Activated T-helper 1 cell treated with Interleukin-2 at 50 U/mL for 16 hours (primary cell): Measurements from ENCODE around the gene WDFY2.

Experiments used
- DNase-seq: peaks from one replicate; pipeline ENCODE4 v3.0.0-alpha.2; 2020; ENCODE audit warnings: low read depth

WDFY2 gene

DNA sequence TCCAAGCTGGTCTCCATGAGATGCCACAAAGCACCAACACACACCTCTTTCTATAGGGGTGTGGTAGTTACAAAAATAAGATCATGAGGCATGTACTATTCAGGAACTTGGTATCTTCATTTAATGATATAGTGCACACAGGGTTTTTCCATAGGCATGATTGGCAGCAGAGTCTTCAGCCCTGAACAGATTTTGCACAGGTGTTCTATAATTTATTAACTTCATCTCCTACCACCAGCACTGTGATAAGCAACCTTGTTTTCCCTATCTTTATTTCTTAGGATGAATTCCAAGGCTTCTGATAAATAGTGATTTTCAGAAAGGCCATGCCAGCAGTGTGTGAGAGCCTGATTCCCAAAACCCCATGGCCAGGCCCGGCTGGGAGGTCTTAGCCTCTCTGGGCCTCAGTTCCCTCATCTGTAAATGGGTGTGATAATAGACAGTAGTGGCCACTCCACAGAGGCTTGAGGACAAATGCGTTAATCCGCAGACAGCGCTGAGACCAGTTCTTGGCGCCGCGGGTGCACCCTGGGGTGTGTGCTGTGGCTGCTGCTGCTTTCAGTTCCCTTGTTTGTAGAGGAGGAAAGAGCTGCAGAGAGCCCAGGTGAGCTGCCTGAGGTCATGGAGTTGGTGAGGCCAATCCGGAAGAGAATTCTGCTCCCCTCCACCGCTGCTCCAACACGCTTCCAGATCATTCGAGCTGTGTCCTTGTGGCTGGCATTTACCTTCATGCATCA is 186.6 kb downstream of the WDFY2 start:
- DNase-seq = no peak

DNA sequence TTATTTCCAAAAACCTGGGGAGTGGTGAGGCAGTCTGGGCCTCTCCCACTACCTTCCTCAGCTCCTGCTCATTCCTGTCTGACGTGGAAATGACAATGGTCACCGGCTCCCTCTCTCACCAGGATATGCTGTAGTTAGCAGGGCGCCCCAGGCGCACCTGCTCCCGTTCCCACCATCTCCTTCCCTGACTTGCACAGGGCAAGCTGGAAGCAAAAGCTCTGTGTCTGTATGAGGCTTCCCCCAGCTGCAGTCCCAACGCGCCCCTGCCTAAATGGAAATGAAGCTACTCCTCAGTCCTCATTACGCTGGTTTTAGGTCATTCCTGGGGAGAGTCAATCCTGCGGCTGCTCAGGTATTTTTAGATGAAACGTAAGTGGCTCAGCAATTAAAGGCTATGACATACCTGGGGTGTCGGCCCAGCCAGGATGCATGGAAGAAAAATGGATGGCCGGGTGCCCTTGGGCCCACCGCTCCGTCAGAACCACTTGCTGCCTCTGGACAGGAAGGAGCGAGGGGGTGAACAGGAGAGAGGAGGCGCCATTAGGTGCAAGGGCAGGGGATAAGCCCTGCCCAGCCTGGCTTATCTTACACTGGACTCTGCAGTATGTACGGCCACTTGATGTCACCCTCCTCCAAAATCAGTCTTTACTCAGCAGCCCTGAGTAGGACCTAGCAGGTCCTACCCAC is 187.3 kb downstream of the WDFY2 start:
- no peak for DNase-seq

DNA sequence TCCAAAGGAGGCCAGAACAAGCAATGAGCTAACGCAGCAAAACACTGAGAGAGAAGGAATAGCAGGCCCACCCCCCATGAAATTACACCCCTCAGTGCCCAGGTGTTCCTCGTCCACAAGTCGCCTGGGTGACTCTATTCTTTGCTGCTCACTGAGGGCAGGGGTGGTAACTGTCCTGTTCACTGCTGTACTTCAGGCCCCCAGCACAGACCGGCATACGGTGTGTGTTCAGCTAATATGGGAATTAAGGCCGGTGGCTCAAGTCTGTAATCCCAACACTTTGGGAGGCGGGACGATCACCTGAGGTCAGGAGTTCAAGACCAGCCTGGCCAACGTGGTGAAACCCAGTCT is 187.8 kb downstream of the WDFY2 start:
- DNase-seq = no peak

DNA sequence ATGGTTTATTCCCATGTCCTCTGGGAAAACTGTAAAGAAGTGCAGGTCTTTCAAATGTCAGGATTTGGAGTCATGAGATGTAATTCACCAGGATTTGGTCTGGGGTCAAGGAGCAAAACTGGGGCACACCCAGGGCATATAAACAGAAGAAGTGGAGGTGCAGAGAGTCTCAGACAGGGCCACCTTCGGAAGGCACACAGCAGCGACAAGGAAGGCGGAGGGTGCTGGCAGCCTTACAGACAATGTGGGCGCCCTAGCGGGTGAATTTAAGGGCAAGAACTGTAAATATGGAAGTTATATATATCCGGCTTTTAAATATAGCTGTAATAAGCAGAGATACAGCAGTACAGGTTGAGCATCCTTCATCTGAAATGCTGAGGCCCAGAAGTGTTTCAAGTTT is 188.5 kb downstream of the WDFY2 start:
- no peak for DNase-seq

DNA sequence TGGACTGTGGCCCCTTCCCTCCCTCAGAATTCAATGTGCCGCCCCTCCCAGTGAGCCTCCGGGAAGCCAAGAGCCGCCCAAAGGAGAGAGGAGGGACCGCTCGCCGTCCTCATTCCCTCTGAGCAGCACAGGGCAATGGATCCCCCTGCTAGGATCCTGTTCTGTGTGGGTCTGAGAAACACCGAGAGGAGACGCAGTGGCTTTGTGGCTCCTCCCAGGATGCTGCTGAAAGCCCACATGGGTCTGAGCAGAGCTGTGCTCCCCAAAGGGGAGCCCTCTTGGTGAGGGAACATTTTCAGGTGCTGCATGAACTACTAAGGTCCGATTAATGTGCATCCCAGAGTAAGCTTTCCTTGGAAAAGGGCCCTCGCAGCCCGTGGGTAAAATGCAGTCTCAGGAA is 189.3 kb downstream of the WDFY2 start:
- no peak for DNase-seq

DNA sequence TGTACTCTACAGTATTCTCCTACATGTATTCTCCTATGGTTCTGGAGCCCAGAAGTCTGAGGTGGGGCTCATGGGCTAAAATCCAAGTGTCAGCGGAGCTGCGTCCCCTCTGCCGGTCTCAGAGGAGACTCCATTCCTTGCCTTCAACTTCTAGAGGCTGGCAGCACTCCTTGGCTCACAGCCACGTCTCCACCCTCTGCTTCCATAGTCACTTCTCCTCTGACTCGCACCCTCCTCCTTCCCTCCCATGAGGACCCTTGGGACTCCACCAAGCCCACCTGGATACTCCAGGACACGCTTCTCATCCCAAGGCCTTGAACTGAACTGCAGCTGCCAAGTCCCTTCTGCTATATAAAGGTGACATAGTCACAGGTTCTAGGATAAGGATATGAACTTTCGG is 191.9 kb downstream of the WDFY2 start:
- no peak for DNase-seq

DNA sequence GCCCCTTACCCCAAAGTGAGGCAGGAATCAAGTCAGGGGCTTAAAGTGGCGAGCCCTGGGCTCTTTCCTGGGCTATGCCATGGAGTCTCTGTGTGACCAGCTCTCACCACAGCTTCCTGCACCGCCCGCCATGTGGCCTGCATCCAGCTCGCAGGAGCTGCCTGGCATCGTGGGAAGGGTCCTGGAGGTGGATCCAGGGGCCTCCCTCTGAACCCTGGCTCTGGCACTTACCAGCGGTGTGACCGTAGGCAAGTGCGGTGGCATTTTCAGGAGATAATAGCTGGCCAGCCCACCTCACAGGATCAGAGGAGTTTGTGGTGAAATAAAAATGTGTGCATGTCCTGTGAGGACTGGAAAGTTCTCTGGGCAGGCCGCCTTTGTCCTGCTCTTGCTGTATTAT is 193.7 kb downstream of the WDFY2 start:
- DNase-seq = no peak

DNA sequence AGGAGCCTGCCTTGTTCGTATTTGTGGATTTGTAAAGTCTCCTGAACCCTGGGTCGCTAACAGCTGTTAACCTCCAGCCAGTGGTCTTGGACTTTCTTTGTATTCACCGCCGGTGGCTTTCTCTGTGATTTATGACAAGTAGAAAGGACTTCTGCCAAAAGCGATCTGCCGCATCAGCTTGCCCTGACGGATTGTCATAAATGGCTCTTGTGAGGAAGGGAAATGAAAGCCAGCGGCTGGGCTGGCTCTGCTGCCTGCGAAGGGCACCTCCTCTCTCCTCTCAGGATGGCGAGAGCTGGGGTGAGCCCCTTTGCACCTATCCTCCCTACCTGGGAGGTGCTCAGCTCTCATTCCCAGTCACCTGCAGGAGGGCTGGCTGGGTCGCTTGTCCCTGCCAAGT is 194.1 kb downstream of the WDFY2 start:
- DNase-seq = no peak

DNA sequence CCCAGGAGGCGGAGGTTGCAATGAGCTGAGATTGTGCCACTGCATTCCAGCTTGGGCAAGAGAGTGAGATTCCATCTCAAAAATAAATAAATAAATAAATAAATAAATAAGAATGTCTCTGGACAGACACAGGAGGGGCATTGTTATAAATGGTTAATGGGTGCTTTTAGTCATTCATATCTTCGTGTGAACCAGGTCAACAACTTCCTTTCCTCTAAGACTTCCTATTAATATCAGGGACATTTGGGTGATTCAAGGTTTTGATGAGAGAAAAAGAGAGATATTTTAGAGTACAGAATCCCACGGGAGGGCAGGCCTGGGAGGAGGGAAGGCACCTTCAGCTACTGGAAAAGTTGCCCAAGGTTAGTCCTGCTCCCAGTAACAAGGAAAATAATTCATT is 195.8 kb downstream of the WDFY2 start:
- no peak for DNase-seq

DNA sequence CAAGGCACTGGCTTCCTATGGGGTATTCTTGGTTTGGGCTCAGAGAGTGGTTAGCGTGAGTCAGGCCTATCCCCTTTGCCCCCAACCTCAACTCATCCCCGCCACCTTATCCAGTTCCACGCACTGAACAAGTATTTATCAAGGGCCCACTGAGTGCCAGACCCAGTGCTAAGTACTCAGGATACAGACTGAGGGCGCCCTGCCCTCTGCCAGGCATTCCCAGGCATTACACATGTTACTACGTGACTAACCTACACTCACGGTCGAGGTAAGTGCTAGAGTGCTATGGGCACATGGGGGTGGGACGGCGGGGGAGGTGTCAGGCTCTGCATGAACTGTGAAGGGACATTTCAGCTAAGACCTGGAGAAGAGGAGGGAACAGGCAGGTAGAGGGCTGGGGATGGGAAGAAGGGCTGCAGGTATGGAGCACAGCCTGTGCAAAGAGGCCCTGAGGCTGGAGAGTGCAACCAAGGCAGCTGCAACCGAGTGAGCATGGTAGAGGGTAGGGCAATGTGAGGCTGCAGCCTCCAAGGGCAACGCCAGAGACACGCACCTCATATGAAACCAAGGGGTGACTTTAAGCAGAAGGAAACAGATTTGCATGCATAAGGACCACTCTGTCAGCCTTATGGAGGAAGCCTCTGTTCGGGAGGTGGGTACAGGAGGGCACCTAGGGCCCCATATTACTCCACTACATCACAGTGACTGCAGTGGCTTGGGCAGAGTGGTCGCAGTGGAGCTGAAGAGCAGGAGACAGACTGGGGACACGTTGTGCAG is 197.2 kb downstream of the WDFY2 start:
- no peak for DNase-seq

DNA sequence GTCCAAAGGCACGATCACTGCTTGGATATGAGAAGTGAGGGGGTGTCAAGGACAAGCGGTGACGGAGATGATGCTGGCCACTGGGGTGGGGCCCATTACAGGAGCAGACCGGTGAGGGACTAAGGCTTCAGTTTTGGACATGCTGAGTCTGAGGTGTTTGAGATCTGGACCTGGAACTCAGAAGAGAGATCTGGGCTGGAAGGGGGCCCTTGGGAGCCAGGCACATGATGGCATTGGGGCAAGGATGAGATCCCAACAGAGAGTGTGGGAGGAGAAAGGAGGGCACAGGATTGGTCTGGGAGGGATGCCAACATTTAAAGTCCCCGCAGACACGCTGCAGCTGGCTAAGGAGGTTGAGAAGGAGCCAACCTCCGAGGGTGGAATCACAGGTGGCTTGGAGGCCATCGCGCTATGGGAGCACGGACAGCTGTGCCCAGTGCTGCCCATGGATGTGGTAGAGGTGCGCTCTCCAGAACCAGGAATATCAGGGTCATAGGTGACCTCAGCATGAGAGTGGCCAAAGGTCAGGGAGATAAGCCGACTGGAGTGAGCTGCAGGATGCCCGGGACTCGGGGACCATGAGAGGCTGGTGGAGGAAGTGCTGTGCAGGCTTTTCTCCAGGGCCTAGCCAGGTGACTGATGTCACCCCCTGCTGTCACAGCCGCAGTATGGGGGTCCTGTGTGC is 197.9 kb downstream of the WDFY2 start:
- DNase-seq = no peak

DNA sequence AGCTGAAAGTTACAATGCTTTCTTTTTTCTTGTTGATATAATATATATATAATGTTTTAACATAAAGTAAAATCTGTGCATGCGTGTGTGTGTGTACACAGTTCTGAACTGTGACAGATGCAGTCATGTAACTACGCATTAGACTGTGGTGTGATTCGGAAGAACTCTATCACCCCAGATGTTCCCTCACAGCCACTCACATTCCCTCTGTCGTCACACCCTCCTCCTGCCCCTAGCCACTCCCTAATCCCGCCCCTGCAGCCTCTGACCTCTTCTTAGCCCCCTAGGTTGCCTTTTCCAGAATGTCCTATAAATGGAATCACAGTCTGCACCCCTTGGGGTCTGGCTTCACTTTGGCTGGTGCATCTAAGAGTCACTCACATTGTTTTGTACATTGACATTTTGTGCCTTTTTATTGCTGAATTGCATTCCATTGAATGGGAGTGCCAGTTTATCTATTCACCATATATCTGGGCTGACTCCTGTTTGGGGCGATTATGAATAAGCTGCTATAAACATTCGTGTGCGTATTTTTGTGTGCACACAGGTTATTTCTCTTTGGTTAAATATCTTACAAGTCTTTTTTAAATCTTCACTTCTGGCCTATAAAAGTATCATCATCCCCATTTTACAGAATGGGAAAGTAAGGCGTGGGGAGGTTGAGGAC is 199.3 kb downstream of the WDFY2 start:
- DNase-seq = no peak

DNA sequence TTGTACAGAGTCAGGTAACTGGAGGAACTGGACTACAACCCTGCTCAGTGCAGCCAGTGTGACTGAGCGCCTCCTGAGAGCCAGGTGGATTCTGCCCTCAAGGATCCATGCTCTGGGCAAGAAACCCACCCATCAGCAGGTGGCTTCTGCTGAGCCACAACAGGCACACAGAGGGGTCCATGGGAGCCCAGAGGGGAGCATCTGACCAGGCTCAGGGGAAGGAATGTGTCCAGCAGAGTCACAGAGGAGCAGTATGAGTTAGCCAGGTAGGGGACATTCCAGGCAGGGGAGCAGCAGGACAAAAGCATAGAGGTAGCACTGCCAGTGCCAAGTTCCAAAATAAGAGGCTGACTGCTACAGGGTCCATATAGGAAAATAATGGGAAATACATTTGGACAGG is 199.8 kb downstream of the WDFY2 start:
- no peak for DNase-seq

DNA sequence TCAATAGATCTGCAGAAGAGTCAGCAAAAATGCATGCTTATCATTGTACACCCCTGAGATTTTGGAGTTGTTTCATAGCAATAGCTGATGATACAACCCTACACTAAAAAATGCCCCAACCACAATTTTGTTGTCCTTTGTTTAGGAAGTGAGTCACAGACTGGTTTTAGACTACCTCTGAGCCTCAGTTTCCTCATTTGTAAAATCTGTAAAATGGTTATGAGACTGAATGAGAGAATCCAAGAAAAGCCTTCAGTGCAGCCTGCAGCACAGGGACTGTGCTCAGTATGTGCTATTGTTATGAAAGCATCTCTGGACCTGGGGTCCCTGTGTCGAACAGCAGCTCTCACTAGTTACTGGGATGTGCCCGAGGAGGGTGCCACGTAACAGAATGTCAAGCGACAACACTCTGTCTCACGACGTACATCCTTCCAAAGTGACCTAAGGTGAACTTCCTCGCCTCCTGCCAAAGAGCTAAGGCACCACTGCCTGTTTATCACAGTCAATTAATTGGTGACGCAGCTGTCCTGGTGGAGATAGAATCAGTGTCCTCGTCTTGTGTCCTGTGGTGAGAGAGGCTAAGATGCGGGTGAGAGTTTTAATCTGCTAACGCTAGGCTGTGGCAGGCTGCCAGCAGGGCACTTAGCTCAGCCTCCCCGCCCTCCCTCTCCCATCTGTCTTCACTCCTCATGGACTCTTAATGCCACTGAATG is 201.6 kb downstream of the WDFY2 start:
- DNase-seq = no peak

DNA sequence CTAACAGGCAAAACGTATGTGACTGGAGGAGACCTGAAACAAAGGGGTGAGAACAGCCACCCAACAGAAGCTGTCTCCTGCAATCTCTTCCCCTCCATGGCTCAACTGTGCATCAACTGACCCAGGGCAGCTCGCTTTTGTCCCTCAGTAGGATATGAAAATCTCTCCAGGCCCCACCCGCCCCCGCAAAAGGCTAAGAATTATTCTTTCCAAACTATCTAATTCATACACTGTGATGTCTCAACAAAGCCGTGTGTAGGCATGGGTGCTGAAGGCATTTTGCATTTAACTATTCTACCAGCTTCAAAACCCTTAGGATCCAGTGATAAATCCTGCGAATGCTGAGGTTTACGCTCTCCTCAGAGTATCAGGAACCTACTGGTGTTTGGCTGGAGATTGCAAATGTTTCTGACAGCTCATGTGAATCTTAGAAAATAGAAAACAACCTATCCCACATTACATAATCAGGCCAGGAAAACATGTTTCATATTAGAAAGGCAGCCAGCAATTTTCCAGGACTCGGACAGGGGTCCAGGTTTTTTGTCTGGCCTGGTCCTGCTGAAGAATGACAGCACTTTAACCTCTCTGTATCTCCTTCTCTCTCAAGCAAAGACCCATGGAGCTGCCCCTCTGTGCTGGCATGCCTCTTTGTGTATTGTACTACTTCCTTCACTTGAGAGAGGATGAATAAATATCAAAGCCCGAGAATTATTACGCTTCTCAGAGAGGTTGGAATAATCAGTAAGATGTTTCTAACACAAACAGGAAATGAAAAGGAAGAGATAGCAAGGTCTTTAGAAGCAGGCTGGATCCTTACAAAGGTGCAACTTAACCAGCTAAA is 202.4 kb downstream of the WDFY2 start:
- DNase-seq = no peak

DNA sequence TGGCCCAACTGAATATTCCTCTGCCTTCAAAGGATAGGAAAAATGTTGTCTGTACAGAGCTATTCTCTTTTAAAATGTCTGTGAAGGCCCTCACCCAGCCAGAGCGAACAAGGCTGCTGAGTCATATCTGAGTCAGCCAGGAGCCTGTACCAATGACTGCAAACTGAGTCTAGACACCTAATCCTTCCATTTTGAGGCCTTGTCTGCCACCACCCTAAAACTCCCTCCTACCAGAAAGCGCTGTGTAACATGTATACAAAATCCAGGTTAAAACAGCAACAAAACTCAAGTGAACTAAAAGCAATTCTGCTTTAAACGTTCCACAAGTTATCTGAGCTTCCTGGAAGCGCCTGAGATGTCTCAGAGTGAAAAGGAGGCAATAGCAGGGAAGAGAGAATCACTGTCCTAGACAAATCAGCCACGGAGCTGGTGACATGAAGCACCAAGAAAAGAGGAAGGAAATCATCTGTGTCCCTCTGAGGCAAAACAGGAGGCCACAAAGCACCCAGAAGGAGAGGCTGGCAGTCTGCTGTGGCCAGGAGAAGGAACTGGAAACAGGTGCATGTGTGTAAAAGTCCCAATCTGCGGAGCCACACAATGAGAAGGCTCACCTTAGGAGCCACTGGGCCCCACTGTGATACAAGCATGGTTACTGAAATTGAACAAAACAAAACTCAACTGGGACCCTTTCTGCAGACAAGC is 209.5 kb downstream of the WDFY2 start:
- no peak for DNase-seq

DNA sequence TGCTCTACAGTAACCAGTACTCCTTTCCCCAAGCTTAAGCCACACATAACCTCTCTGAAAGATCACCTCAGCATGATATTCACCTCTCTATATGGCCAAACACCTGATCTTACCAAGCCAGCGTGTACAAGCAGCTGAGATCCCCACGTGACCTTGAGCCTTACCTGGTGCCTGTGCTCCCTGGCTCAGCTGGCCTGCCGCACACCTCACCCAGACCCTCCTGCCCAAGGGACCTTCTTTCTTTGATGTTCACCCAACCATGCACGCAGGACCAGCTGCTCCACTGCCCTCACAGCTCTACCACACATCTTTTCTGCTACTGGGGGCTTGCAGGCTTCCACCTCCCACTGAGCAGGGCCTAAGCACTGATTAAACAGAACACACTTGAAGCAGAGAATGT is 210.7 kb downstream of the WDFY2 start:
- no peak for DNase-seq

DNA sequence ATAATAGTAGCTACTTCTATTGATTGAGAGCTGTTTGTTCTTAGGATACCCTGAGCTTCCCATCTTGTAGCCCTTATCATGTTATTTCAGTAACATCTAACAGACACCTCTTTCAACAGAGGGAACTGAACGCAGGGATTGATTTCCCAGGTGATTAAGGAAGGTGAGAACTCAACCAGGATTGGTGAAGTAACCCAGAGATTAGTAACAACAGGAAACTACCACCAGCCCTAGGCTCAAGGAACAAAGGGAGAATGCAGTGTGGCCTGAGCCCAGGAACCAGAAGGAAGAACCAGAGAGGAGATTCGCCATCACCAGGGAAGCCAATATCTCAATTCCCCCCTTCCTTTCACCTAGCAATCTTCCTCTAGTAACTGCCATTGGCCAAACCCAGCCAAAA is 211.2 kb downstream of the WDFY2 start:
- DNase-seq = no peak

DNA sequence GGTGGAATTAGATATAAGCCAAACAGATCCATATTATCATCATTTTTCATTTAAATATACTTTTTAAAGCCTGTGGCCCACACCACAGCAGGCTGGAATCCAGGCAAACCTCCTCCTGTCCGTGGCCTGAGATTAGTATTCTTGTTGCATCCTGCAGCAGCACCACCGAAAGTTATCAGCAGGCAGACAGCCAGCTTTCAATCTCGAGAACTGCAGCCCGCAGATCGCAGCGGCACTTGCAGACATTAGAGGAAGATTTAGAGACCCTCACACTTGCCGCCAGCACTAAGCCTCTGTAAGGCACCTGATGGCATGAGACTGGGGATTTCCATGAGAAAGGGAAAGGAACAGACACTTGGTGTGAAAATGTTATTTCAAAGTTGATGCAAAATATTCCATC is 212.3 kb downstream of the WDFY2 start:
- no peak for DNase-seq
